Transverse colon (tissue), 4 donors: Measurements from ENCODE around the gene PPP1R14B. TPM values are rescaled to one million over a fixed set of nuclear protein-coding genes. Genes with fewer than 3 reads are reported as not detected.

ENCODE experiments used
- DNase-seq: peaks from one replicate; pipeline ENCODE4 v3.0.0-alpha.2; 2019
- H3K27ac ChIP-seq, 4 donors: fragments of 200-600 bp; sonication (generic); 2 replicates each; pipeline ENCODE4 v1.5.1; 2016 to 2018; ENCODE audit warnings: inconsistent platforms in 4 of 4
- H3K27me3 ChIP-seq: fragments of 200-600 bp; sonication (generic); 2 replicates; pipeline ENCODE4 v1.5.1; 2017; ENCODE audit warnings: inconsistent platforms
- H3K36me3 ChIP-seq, 4 donors: fragments of 200-600 bp; sonication (generic); 2 replicates each; pipeline ENCODE4 v1.5.1; 2017 to 2019; ENCODE audit warnings: inconsistent platforms in 4 of 4
- H3K4me1 ChIP-seq, 4 donors: fragments of 200-600 bp; sonication (generic); 2 replicates each; pipeline ENCODE4 v1.5.1; 2017 to 2020; ENCODE audit warnings: inconsistent platforms in 4 of 4
- H3K4me3 ChIP-seq, 4 donors: fragments of 200-600 bp; sonication (generic); 1 replicate in 1 of 4; 2 replicates in 3 of 4; pipeline versions ENCODE4 v1.5.1 to v1.6.1; 2017 to 2019; ENCODE audit warnings: inconsistent platforms in 4 of 4
- H3K9me3 ChIP-seq, 2 donors: fragments of 200-600 bp; sonication (generic); 2 replicates each; pipeline ENCODE4 v1.5.1; 2017 to 2019; ENCODE audit warnings: inconsistent platforms in 2 of 2
- EP300 ChIP-seq: sonication (generic); formaldehyde crosslinking; IDR thresholded peaks from one replicate; pipeline ENCODE4 v1.6.1; 2017; ENCODE audit warnings: antibody characterized with exemption, low read depth
- POLR2A ChIP-seq: fragments of 450-650 bp; IDR thresholded peaks from one replicate; pipeline ENCODE4 v1.6.1; 2016; ENCODE audit warnings: antibody characterized with exemption, mild to moderate bottlenecking, moderate library complexity
- POLR2AphosphoS5 ChIP-seq, 3 donors: sonication (generic); formaldehyde crosslinking; IDR thresholded peaks; one replicate each; pipeline ENCODE4 v1.6.1; 2016; ENCODE audit warnings: antibody characterized with exemption in 3 of 3
- WGBS, 2 donors: methylation state at CpG; one replicate each; pipeline ENCODE4 v1.1.5; 2018; ENCODE audit warnings: low coverage in 1 of 2; 5-methylcytosine and 5-hydroxymethylcytosine counted together
- in situ Hi-C, 4 donors: fragments of 200-750 bp; cut with MboI; loops; one replicate each; pipeline versions ENCODE4 v1.15.0 to v1.15.1; 2017; ENCODE audit warnings: low sequenced_read_pairs in 3 of 4, low pct_ligation_motif_present in 1 of 4, low pct_unique_long_range_greater_than_20kb in 1 of 4
- intact Hi-C: fragments of 100-400 bp; cut with DNase I; formaldehyde crosslinking; loops from one replicate; pipeline ENCODE4 v1.15.1; 2023; ENCODE audit warnings: low total_unique reads
- total RNA-seq, 4 donors: library from RNA; depleted of rRNA; stranded (reverse); fragments of >200 nt; gene quantifications; one replicate each; pipeline ENCODE4 v1.1.0, GENCODE V29; 2016
- TF ChIP-seq, protein P1 (sequence below), 5 experiments: fragments of 200-600 bp in 3 of 5; fragments of 450-650 bp in 2 of 5; sonication (generic) in 3 of 5; IDR thresholded peaks; 1 replicate in 2 of 5; 2 replicates in 3 of 5; pipeline ENCODE4 v1.5.1; 2016 to 2017; ENCODE audit warnings: antibody characterized with exemption in 5 of 5, inconsistent platforms in 3 of 5, mild to moderate bottlenecking in 2 of 5, moderate library complexity in 1 of 5

Gene PPP1R14B
- total RNA-seq, 4 donors from 2014 or later, result 62.8 to 80.4 (median 73.2) TPM

DNA sequence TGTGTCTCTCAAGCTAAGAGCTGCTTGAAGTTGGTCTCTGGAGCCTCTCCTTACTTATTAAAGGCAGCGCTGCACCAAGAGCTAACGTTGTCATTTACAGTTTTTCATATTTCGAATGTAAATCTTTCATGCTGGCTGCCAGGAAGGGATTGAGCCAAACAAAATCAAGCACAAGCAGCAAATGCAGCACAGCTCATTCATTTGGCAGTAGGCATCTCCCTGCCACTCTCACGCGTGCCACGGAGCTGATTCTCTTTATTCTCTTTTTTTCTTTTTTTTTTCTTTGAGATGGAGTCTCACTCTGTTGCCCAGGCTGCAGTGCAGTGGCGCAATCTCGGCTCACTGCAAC, 13.8 kb downstream of the PPP1R14B start:
- TF ChIP-seq EP300, result no peak
- no peak for TF ChIP-seq POLR2A
- TF ChIP-seq, protein P1, sequence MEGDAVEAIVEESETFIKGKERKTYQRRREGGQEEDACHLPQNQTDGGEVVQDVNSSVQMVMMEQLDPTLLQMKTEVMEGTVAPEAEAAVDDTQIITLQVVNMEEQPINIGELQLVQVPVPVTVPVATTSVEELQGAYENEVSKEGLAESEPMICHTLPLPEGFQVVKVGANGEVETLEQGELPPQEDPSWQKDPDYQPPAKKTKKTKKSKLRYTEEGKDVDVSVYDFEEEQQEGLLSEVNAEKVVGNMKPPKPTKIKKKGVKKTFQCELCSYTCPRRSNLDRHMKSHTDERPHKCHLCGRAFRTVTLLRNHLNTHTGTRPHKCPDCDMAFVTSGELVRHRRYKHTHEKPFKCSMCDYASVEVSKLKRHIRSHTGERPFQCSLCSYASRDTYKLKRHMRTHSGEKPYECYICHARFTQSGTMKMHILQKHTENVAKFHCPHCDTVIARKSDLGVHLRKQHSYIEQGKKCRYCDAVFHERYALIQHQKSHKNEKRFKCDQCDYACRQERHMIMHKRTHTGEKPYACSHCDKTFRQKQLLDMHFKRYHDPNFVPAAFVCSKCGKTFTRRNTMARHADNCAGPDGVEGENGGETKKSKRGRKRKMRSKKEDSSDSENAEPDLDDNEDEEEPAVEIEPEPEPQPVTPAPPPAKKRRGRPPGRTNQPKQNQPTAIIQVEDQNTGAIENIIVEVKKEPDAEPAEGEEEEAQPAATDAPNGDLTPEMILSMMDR (IDR thresholded peaks at IDR 0.05), result no peak
- no peak for TF ChIP-seq POLR2AphosphoS5 (IDR thresholded peaks at IDR 0.05)
- Histone ChIP-seq H3K4me1 (peaks cover 12 to 79% (median 55%) of the 10 kb centered on the region in 4 donors), H3K4me3 (no peak overlapping the region), H3K36me3 (no peaks in the 10 kb centered on the region), H3K9me3 (no peaks in the 10 kb centered on the region), H3K27me3 (no peaks in the 10 kb centered on the region), H3K27ac (peak overlapping the region in 1 of 4 donors; percentile 93)
- no peak for DNase-seq
- in situ Hi-C loops, result no loop called here
- whole genome bisulfite sequencing, 2 donors, result 90 to 92% methylated on average over 6 to 8 of the region's 8 CpGs
- intact Hi-C loops, result no loop called here

DNA sequence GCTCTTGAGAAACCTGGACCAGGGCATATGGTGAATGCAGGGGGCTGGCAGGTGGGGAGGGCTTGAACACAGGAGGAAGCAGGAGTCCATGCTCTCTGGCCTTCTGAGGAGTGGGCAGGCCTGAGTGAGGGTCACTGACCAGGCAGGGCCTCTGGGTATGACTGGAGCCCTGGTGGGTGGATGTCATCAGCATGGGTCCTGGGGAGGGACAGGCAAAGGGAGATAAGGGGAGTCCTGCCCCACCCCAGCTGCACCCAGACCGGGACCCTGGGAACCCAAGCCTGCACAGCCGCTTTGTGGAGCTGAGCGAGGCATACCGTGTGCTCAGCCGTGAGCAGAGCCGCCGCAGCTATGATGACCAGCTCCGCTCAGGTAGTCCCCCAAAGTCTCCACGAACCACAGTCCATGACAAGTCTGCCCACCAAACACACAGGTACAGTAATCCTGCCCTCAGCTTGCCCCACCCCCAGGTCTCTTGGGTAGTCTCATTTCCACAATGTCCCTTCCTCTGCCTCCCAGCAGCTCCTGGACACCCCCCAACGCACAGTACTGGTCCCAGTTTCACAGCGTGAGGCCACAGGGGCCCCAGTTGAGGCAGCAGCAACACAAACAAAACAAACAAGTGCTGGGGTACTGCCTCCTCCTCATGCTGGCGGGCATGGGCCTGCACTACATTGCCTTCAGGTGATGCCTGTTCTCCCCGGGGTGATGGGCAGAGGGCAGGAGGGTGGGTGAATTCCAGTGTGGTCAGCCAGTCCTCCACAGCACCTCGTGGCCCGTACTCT, 14.4 kb downstream of the PPP1R14B start:
- DNase-seq, result no peak
- in situ Hi-C loops (no loop called here), intact Hi-C loops (no loop called here)
- Histone ChIP-seq H3K36me3 (no peaks in the 10 kb centered on the region), H3K9me3 (no peaks in the 10 kb centered on the region), H3K4me1 (peaks cover 15 to 79% (median 53%) of the 10 kb centered on the region in 4 donors), H3K27me3 (no peaks in the 10 kb centered on the region), H3K27ac (peak overlapping the region in 1 of 4 donors; percentile 93), H3K4me3 (no peak overlapping the region)
- no peak for TF ChIP-seq POLR2A
- TF ChIP-seq, protein P1 (IDR thresholded peaks at IDR 0.05), result no peak
- TF ChIP-seq POLR2AphosphoS5 (IDR thresholded peaks at IDR 0.05), result no peak
- no peak for TF ChIP-seq EP300
- WGBS, 2 donors, result 86% methylated on average over 15 of the region's 15 CpGs; no CpG with 5 or more reads in 1 of the 2 donors

DNA sequence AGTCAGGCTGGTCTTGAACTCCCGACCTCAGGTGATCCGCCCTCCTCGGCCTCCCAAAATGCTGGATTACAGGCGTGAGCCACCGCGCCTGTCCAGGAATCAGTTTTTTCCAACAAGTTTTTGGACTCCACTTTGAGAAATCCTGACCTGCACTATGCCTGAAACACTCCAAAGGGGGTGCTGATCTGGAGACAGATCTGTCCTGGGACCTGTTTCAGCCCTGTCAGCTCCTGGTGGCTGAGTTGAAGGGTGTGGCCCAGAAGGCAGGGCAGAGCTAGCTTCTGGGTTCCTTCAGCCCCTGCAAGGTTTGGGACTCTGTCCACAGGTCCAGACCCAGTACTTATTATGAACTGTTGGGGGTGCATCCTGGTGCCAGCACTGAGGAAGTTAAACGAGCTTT, 15.2 kb downstream of the PPP1R14B start:
- H3K27me3 ChIP-seq, result no peaks in the 10 kb centered on the region
- peaks cover 18 to 78% (median 54%) of the 10 kb centered on the region in 4 donors for H3K4me1 ChIP-seq
- peak overlapping the region in 2 of 4 donors; percentile 71 to 87 for H3K4me3 ChIP-seq
- H3K9me3 ChIP-seq, result no peaks in the 10 kb centered on the region
- 78% methylated on average over 7 of the region's 7 CpGs; no CpG with 5 or more reads in 1 of the 2 donors for WGBS, 2 donors
- TF ChIP-seq POLR2AphosphoS5 (IDR thresholded peaks at IDR 0.05) (no peak), EP300 (no peak), POLR2A (no peak)
- TF ChIP-seq, protein P1 (IDR thresholded peaks at IDR 0.05), result no peak
- peak overlapping the region in 3 of 4 donors; percentile 93 to 95 (median 94) for H3K27ac ChIP-seq
- DNase-seq, result no peak
- in situ Hi-C loops (no loop called here), intact Hi-C loops (no loop called here)
- H3K36me3 ChIP-seq, result no peaks in the 10 kb centered on the region

DNA sequence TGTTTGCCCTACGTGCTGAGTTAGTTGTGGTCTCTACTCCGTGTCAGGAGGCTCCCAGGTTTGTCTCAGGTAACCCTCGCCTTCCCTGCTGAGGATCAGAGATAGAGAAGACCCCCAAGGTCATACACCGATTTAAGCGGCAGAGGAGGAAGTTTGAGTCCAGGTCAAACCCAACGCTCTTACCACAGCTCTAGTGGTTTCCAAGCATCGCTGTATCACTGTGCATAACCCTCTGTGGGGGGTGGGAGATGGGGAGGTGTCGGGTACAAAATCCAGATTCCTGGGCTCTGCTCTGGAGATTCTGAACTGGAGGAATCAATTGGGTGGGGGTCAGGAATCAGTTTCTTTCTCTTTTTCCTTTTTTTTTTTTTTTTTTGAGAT, 15.8 kb downstream of the PPP1R14B start:
- no peaks in the 10 kb centered on the region for H3K36me3 ChIP-seq
- TF ChIP-seq EP300 (no peak), POLR2AphosphoS5 (IDR thresholded peaks at IDR 0.05) (no peak), POLR2A (no peak)
- TF ChIP-seq, protein P1 (IDR thresholded peaks at IDR 0.05), result no peak
- WGBS, 2 donors, result 4 to 17% methylated on average over 1 to 8 of the region's 8 CpGs
- intact Hi-C loops, result no loop called here
- peaks cover 18 to 75% (median 53%) of the 10 kb centered on the region in 4 donors for H3K4me1 ChIP-seq
- H3K27ac ChIP-seq, result peak overlapping the region; percentile 93 to 95 (median 94)
- H3K27me3 ChIP-seq, result no peaks in the 10 kb centered on the region
- no peaks in the 10 kb centered on the region for H3K9me3 ChIP-seq
- peak overlapping the region; percentile 58 to 87 (median 72) for H3K4me3 ChIP-seq
- in situ Hi-C loops, result no loop called here
- DNase-seq, result no peak
